A673 (cell line): ENCODE results near the gene SLC39A2. TPM values are rescaled to one million over a fixed set of nuclear protein-coding genes. Genes with fewer than 3 reads are reported as not detected.

ENCODE experiments used
- BruUV-seq: library from RNA; stranded (reverse); fragments of 400-500 nt; replicated peaks from 2 replicates; lab custom pipeline; 2021; lab: Mats Ljungman, UMichigan
- CTCF ChIA-PET: fragments of 300-600 bp; sonication (Branson Sonifier 250); formaldehyde crosslinking; loops from one replicate; lab custom pipeline; 2022; ENCODE audit warnings: antibody characterized with exemption; lab: Charles Lee
- POLR2A ChIA-PET: fragments of 300-600 bp; sonication (Branson Sonifier 250); formaldehyde crosslinking; loops from one replicate; lab custom pipeline; 2022; ENCODE audit warnings: antibody characterized with exemption; ENCODE audit not compliant: low non-redundant PET; lab: Charles Lee
- DNase-seq: peaks from one replicate; pipeline ENCODE4 v3.0.0-alpha.2; 2015; ENCODE audit warnings: low spot score
- H3K27ac ChIP-seq: fragments of 200-600 bp; sonication (generic); 2 replicates; pipeline ENCODE4 v1.5.1; 2016; ENCODE audit warnings: mixed run types, low read depth, mild to moderate bottlenecking, mixed read lengths, antibody characterized with exemption, low read length; ENCODE audit not compliant: poor library complexity, severe bottlenecking
- H3K27me3 ChIP-seq: fragments of 200-600 bp; sonication (generic); replicated peaks from 2 replicates; pipeline ENCODE4 v1.6.1; 2017; ENCODE audit warnings: mixed run types, low read depth, mild to moderate bottlenecking, mixed read lengths, antibody characterized with exemption, low read length; ENCODE audit not compliant: insufficient read depth, poor library complexity
- H3K36me3 ChIP-seq: fragments of 200-600 bp; sonication (generic); 2 replicates; pipeline ENCODE4 v1.6.1; 2016; ENCODE audit warnings: mixed run types, mild to moderate bottlenecking, mixed read lengths, antibody characterized with exemption, low read length; ENCODE audit not compliant: insufficient read depth, poor library complexity, severe bottlenecking
- H3K4me1 ChIP-seq: fragments of 200-600 bp; sonication (generic); 2 replicates; pipeline ENCODE4 v1.6.1; 2017; ENCODE audit warnings: mixed run types, mild to moderate bottlenecking, mixed read lengths, antibody characterized with exemption, low read length; ENCODE audit not compliant: insufficient read depth, poor library complexity, severe bottlenecking
- H3K4me3 ChIP-seq: fragments of 200-600 bp; sonication (generic); 2 replicates; pipeline ENCODE4 v1.5.1; 2016; ENCODE audit warnings: low read depth, mixed run types, mild to moderate bottlenecking, mixed read lengths, low read length; ENCODE audit not compliant: poor library complexity, severe bottlenecking
- H3K9me3 ChIP-seq: fragments of 200-600 bp; sonication (generic); 2 replicates; pipeline ENCODE4 v1.6.1; 2016; ENCODE audit warnings: mixed run types, low read depth, mild to moderate bottlenecking, mixed read lengths, antibody characterized with exemption, low read length; ENCODE audit not compliant: poor library complexity, severe bottlenecking
- EZH2 ChIP-seq: fragments of 200-600 bp; sonication (generic); IDR thresholded peaks from 2 replicates; pipeline ENCODE4 v1.6.1; 2017; ENCODE audit warnings: borderline replicate concordance, low read depth, mild to moderate bottlenecking, mixed read lengths, antibody characterized with exemption, low read length; ENCODE audit not compliant: poor library complexity, severe bottlenecking
- intact Hi-C: fragments of 100-400 bp; cut with micrococcal nuclease; formaldehyde crosslinking; loops from one replicate; pipeline ENCODE4 v1.10.0; 2022; ENCODE audit not compliant: unreplicated experiment
- total RNA-seq: library from RNA; stranded (reverse); gene quantifications from 2 replicates; pipeline ENCODE4 v1.2.3, GENCODE V29; 2021
- TF ChIP-seq, protein P1 (sequence below): fragments of 300-800, 200-600 bp; sonication (generic); conservative IDR thresholded peaks from 2 replicates; pipeline ENCODE4 v1.5.1; 2017; ENCODE audit warnings: low read depth, mild to moderate bottlenecking, antibody characterized with exemption, low read length, moderate library complexity, mixed read lengths

SLC39A2 gene
- total RNA-seq, 1 experiment from 2014 or later, result not detected

DNA sequence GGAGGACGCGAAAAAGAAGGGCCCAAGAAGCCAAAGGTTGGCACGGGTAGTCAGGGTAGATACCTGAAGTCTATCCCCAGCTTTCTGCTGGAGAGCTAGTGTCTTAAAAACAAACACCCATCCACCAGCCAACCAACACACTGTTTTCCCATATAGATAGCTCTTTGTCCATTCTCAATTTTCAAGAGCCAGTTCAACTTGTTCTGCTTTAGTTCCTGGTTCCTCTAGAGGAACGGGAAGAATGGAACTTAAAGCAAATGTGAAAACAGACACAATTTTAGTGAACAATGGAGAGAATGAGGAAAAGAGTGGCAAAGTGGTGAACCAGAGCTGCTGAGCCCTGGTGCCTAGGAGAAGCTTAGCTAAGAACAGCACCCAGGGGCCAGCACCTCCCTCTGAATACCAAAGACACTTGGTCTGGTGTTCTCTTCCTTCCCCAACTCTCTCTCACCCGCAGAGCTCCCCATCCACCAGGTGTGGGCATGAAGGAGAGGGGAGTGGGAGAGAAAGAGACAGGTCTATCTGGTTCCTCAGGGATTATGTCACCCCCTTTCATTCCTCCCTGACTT is 22.0 kb downstream of the SLC39A2 start:
- no peaks in the 10 kb centered on the region for H3K9me3 ChIP-seq
- TF ChIP-seq, protein P1, sequence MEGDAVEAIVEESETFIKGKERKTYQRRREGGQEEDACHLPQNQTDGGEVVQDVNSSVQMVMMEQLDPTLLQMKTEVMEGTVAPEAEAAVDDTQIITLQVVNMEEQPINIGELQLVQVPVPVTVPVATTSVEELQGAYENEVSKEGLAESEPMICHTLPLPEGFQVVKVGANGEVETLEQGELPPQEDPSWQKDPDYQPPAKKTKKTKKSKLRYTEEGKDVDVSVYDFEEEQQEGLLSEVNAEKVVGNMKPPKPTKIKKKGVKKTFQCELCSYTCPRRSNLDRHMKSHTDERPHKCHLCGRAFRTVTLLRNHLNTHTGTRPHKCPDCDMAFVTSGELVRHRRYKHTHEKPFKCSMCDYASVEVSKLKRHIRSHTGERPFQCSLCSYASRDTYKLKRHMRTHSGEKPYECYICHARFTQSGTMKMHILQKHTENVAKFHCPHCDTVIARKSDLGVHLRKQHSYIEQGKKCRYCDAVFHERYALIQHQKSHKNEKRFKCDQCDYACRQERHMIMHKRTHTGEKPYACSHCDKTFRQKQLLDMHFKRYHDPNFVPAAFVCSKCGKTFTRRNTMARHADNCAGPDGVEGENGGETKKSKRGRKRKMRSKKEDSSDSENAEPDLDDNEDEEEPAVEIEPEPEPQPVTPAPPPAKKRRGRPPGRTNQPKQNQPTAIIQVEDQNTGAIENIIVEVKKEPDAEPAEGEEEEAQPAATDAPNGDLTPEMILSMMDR, result no peak
- peaks cover 5% of the 10 kb centered on the region for H3K4me1 ChIP-seq
- no TSS peak for BruUV-seq
- no peak overlapping the region for H3K27ac ChIP-seq
- H3K36me3 ChIP-seq, result no peaks in the 10 kb centered on the region
- POLR2A ChIA-PET, result no interaction called here
- no peaks in the 10 kb centered on the region for H3K27me3 ChIP-seq
- intact Hi-C loops, result no loop called here
- CTCF ChIA-PET, result no interaction called here
- DNase-seq, result no peak
- no peak overlapping the region for H3K4me3 ChIP-seq

DNA sequence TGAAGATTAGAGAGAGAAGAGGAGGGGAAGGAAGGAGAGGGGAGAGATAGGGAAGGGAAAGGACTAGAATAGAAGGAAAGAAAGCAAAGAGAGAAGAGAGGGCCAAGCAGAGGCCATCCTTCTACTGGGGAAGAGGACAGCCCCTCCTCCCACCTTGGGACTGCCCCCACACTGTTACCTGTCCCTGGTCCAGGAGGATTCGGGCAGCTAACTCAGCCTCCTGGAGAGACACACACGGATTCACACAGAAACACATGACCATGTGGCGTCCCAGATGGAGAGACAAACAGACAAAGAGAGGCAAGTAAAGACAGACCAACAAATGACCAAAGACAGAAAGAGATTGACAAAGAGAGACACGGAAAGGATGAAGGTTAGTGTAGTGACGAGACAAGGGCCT is 23.6 kb downstream of the SLC39A2 start:
- no TSS peak for BruUV-seq
- intact Hi-C loops, result no loop called here
- POLR2A ChIA-PET, result no interaction called here

DNA sequence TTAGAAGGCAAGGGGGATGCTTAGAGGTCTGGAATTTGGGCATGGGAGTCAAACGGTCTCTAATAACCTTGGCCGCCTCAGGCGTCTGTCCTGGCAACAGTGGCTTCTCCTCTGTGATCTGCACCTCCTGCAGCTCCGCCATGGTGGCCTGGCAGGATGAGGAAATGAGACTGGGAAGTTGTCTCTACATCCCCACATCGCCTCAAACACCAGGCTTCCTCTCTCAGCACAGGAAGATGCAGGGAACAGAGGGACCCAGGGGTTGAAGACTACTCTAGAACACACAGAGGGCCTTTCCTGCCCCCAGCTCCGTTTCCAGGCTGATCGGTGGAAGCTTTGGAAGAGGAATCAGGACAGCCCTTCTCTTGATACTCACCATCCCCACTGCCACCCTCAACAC is 24.1 kb downstream of the SLC39A2 start:
- H3K27ac ChIP-seq, result no peak overlapping the region
- no peaks in the 10 kb centered on the region for H3K27me3 ChIP-seq
- H3K4me1 ChIP-seq, result peaks cover 5% of the 10 kb centered on the region
- no peak overlapping the region for H3K4me3 ChIP-seq
- ChIA-PET POLR2A (no interaction called here), CTCF (interaction anchor here (2.6 kb wide), 1 partner anchor 8 kb away, joined by 7 read pairs; no protein-coding TSS in a partner anchor)
- no TSS peak for BruUV-seq
- DNase-seq, result no peak
- intact Hi-C loops, result no loop called here
- no peak for TF ChIP-seq EZH2
- TF ChIP-seq, protein P1, result no peak
- H3K36me3 ChIP-seq, result no peaks in the 10 kb centered on the region
- H3K9me3 ChIP-seq, result no peaks in the 10 kb centered on the region

More for the DNA sequence above, 23.6 kb downstream of the SLC39A2 start:
- no peak for DNase-seq
- TF ChIP-seq, protein P1, result no peak
- no peak for TF ChIP-seq EZH2
- CTCF ChIA-PET, result interaction anchor here (2.6 kb wide), 1 partner anchor 8 kb away, joined by 7 read pairs; no protein-coding TSS in a partner anchor
- Histone ChIP-seq H3K27me3 (no peaks in the 10 kb centered on the region), H3K9me3 (no peaks in the 10 kb centered on the region), H3K4me1 (peaks cover 5% of the 10 kb centered on the region), H3K27ac (no peak overlapping the region), H3K4me3 (no peak overlapping the region), H3K36me3 (no peaks in the 10 kb centered on the region)
